ENCODE results near the gene BMS1. TPM values are rescaled to one million over a fixed set of nuclear protein-coding genes. Genes with fewer than 3 reads are reported as not detected.
"Not testable (repeated sequence)": the region's sequence is repeated elsewhere in the genome, so short reads cannot be mapped to it uniquely, and the experiment has no call there.

BMS1 gene
- total and polyA plus RNA-seq, 12 donors: 8.6 to 27.8 (median 12.7) TPM

DNA sequence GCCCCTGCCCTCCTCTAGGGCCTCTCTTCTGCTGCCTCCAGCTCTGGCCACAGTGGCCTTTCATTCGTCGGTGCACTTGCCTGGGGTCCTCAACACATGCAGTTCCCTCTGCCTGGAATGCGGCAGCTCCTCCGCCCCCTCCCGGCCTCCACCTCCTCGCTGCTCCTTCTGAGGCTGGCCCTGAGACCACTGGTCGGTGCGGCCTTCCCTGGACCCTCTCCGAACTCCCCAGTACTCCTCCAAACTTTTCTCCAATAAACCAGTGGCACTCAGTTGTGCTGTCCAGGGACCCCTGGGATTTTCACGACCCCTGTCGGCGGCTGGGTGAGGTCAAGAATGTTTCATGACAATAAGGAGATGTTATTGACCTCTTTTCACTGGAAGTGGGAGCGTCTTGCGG is 53.5 kb downstream of the BMS1 start:
- H3K36me3 ChIP-seq (replicated peaks in 1 of 2): peaks cover 0 to 9% of the 10 kb centered on the region in 2 donors
- no peaks in the 10 kb centered on the region for H3K9me3 ChIP-seq (replicated peaks in 1 of 3)
- intact Hi-C loops (cut with DNase I): no loop called here
- DNase-seq: no peak
- peaks cover 4% of the 10 kb centered on the region for H3K27me3 ChIP-seq
- no peak overlapping the region for H3K4me3 ChIP-seq
- WGBS, 4 donors: 61 to 63% (median 62%) methylated on average over 11 to 14 of the region's 14 CpGs
- H3K4me1 ChIP-seq (replicated peaks in 1 of 2): peaks cover 0 to 5% of the 10 kb centered on the region in 2 donors
- TF ChIP-seq POLR2A (IDR thresholded peaks at IDR 0.05): no peak
- TF ChIP-seq, protein P1, sequence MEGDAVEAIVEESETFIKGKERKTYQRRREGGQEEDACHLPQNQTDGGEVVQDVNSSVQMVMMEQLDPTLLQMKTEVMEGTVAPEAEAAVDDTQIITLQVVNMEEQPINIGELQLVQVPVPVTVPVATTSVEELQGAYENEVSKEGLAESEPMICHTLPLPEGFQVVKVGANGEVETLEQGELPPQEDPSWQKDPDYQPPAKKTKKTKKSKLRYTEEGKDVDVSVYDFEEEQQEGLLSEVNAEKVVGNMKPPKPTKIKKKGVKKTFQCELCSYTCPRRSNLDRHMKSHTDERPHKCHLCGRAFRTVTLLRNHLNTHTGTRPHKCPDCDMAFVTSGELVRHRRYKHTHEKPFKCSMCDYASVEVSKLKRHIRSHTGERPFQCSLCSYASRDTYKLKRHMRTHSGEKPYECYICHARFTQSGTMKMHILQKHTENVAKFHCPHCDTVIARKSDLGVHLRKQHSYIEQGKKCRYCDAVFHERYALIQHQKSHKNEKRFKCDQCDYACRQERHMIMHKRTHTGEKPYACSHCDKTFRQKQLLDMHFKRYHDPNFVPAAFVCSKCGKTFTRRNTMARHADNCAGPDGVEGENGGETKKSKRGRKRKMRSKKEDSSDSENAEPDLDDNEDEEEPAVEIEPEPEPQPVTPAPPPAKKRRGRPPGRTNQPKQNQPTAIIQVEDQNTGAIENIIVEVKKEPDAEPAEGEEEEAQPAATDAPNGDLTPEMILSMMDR (IDR thresholded peaks at IDR 0.05): no peak
- H3K27ac ChIP-seq: no peak overlapping the region

DNA sequence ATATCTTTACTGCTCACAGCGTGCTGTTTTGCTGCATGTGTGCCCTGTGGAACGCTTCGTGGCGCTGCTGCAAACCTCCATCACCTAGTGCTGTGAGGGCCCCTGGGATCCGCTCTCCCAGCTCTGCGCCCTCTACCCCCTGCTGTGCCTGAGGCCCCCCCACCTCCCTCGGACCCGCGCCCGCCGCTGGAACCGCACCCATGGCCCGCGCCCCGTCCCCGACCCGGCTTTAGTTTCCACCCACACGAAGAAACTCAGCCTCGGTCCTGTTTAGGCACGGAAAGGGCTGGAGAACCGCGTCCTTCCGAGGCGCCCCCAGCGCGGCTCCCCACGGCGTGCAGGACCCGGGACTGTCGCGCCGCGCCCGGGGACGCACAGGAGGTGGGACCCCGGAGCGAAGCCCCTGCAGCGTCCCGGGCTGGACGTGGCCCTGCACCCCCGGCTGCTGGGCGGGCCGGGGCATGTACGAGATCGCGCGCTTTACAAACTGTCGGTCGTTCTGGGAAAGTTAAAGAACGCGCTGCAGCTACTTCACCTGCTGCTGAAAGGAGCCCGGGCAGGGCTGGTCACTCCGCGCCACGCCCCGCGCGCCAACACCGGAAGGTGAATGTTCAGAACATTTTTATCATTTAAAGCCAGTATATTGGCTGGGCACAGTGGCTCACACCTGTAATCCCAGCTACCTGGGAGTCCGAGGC is 54.3 kb downstream of the BMS1 start:
- no peak for DNase-seq
- peaks cover 4% of the 10 kb centered on the region for H3K27me3 ChIP-seq
- WGBS, 4 donors: 3 to 9% (median 5%) methylated on average over 7 to 60 of the region's 60 CpGs
- TF ChIP-seq, protein P1 (IDR thresholded peaks at IDR 0.05): no peak
- TF ChIP-seq POLR2A (IDR thresholded peaks at IDR 0.05): no peak
- peak overlapping the region in 1 of 4 donors; percentile 38 for H3K4me3 ChIP-seq
- intact Hi-C loops (cut with DNase I): no loop called here
- peaks cover 0 to 5% of the 10 kb centered on the region in 2 donors for H3K4me1 ChIP-seq (replicated peaks in 1 of 2)
- no peak overlapping the region for H3K27ac ChIP-seq
- H3K36me3 ChIP-seq (replicated peaks in 1 of 2): peaks cover 0 to under 1% of the 10 kb centered on the region in 2 donors
- no peaks in the 10 kb centered on the region for H3K9me3 ChIP-seq (replicated peaks in 1 of 3)

DNA sequence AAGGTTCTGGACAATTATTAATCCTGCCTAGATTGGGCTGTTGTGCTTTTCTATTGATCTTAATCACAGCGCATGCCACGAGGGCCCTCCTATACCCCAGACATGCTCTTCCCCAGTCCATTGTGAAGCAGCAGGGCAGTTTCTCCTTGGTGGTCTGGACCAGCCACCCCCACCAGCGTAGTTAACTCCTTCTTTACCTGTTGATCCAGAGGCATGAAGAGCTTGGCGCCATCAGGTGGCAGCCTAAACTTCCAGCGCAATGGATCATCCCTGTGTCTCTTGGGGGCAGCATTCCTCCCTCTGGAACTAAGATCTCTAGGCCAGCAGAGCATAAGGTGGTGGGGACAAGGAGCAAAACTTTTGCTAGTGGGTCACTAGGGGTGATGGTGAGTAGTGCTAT is 62.2 kb downstream of the BMS1 start:
- intact Hi-C loops (cut with DNase I); H3K4me3 ChIP-seq; H3K9me3 ChIP-seq (replicated peaks in 1 of 3); DNase-seq; H3K27ac ChIP-seq; H3K36me3 ChIP-seq (replicated peaks in 1 of 2); H3K4me1 ChIP-seq (replicated peaks in 1 of 2); H3K27me3 ChIP-seq: not testable (repeated sequence)
- 9 to 34% (median 20%) methylated on average over 4 to 5 of the region's 5 CpGs for WGBS, 4 donors

DNA sequence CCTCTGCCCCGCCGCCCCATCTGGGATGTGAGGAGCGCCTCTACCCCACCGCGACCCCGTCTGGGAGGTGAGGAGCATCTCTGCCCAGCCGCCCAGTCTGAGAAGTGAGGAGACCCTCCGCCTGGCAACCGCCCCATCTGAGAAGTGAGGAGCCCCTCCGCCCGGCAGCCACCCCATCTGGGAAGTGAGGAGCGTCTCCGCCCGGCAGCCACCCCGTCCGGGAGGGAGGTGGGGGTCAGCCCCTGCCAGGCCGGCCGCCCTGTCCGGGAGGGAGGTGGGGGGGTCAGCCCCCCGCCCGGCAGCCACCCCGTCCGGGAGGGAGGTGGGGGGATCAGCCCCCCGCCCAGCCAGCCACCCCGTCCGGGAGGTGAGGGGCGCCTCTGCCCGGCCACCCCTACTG is 64.7 kb downstream of the BMS1 start:
- WGBS, 4 donors: 88% methylated on average over 14 to 28 of the region's 28 CpGs; no CpG with 5 or more reads in 2 of the 4 donors
- H3K27ac ChIP-seq; H3K27me3 ChIP-seq; H3K4me1 ChIP-seq (replicated peaks in 1 of 2); intact Hi-C loops (cut with DNase I); H3K4me3 ChIP-seq; H3K36me3 ChIP-seq (replicated peaks in 1 of 2); H3K9me3 ChIP-seq (replicated peaks in 1 of 3); DNase-seq: not testable (repeated sequence)

DNA sequence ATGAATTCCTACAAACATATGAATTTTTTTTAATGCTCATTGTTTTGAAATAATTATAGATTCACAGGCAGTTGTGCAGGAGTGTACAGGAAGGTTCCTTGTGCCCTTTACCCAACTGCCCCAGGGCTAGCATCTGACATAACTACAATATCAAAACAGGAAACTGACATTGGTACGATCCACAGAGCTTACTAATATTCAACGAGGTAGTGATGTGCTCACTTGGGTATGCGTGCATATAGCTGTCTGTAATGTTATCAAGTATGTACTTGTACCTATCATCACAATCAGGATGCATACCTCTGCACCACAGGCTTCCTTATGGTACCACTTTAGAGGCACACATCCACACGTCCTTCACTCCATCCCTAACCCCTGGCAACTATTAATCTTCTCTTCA is 68.3 kb downstream of the BMS1 start:
- intact Hi-C loops (cut with DNase I): no loop called here
- no peak for DNase-seq
- Histone ChIP-seq H3K27me3 (no peaks in the 10 kb centered on the region), H3K4me3 (no peak overlapping the region), H3K4me1 (replicated peaks in 1 of 2) (no peaks in the 10 kb centered on the region), H3K36me3 (replicated peaks in 1 of 2) (no peaks in the 10 kb centered on the region), H3K9me3 (replicated peaks in 1 of 3) (no peaks in the 10 kb centered on the region), H3K27ac (no peak overlapping the region)
- TF ChIP-seq, protein P1 (IDR thresholded peaks at IDR 0.05): no peak
- TF ChIP-seq POLR2A (IDR thresholded peaks at IDR 0.05): no peak
- WGBS, 4 donors: 54 to 60% (median 58%) methylated on average over 4 of the region's 4 CpGs

All from adrenal gland (tissue), 12 donors.